Measurements from ENCODE around the gene TPSD1.
"Not testable (repeated sequence)": the region's sequence is repeated elsewhere in the genome, so short reads cannot be mapped to it uniquely, and the experiment has no call there.

Gene TPSD1

GRCh38 chr16:1221628-1222552 lies 34.0 kb upstream of the TPSD1 start:
- no peak for DNase-seq

GRCh38 chr16:1222553-1223354 lies 33.1 kb upstream of the TPSD1 start:
- no peak for DNase-seq

GRCh38 chr16:1223355-1224214 lies 32.3 kb upstream of the TPSD1 start:
- no peak for DNase-seq

- no peak for DNase-seq
Measured at GRCh38 chr16:1224558-1224957, 31.3 kb upstream of the TPSD1 start.

GRCh38 chr16:1225051-1225451 lies 30.8 kb upstream of the TPSD1 start, which contains the start of gene TPSG1:
Gene TPSG1, minus strand, starts transcription at chr16:1225268. Its CDS starts 16 bp downstream, at chr16:1225252.
- DNase-seq, result no peak

GRCh38 chr16:1225728-1226311 lies 30.0 kb upstream of the TPSD1 start:
- not testable (repeated sequence) for DNase-seq

DNA sequence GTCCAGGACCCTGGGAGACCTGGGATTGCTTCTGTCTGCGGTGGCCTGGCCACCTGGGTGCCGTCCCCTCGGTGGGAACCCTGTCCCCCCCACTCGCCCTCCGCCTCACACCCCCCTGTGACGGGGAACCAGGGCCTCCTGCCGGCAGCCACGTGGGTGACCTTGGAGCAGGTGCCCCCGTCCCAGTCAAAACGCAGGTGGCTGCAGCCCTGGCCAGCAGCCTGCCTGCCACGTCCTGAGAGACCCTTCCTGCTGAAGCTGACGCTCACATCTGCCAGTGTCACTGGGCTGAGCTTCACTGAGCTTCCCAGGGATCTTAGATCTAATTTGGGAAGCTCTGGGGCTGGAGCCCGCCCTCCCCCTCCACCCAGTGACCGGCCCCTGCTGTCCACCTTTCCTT lies 29.2 kb upstream of the TPSD1 start:
- not testable (repeated sequence) for DNase-seq

DNA sequence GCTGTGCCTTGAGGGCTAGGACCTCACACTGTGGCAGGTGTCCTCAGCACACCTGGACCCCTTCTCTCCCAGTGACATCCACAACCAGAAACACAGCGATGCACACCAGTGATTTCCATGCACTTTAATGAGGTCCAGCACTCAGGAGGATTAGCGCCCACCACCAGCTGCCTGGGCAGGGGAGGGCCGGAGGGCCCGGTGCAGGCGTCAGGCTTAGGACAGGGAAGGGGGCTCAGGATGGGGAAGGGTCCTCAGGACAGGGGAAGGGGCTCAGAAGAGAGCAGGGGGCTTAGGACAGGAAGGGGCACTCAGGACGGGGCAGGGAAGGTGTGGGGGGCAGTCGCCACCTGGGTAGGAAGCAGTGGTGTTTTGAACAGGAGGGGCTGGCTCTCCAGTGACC lies 27.6 kb upstream of the TPSD1 start:
- not testable (repeated sequence) for DNase-seq

DNA sequence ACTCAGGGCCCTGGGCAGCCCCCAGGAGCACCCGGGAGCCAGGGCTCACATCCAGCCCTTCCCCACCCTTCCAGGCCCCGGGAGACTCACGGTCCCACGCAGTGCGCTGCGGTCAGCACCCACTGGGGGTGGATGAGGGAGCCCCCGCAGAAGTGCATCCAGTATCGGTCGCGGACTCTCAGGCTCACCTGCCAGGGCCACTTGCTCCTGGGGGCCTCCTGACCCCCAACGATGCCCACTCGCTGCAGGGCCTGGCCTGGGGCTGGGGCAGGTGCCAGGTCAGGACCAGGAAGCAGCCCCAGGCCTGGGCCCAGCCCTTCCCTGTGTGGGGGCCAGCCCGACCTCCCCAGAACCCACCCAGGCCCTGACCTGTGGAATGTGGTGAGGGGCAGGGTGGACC lies 26.4 kb upstream of the TPSD1 start:
- not testable (repeated sequence) for DNase-seq

DNA sequence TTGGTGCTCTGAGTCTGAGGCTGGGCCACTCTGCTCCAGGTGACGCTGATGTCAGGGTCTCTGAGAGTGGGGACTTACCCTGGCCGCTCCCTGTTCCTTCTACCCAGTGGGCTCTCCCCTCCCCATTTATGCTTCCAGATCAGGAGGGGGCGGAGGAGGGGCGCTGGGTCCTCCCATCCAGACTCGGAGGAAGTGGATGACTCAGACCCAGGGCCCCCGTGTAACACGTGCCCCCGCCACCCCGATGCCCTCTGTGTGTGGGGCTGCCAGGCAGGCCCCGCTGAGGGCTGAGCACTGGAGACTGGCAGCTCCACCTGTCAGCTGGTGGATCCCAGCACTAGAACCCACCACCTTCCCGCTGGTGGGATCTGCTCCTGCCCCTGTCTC lies 25.8 kb upstream of the TPSD1 start, which contains the start of gene TPSB2:
Gene TPSB2, minus strand, starts transcription at position 101 of the 387 bp plus-strand sequence. CDS start 233 bp downstream, outside the sequence.
- DNase-seq, result not testable (repeated sequence)

- not testable (repeated sequence) for DNase-seq
Measured at GRCh38 chr16:1230471-1231212, 25.2 kb upstream of the TPSD1 start.

DNA sequence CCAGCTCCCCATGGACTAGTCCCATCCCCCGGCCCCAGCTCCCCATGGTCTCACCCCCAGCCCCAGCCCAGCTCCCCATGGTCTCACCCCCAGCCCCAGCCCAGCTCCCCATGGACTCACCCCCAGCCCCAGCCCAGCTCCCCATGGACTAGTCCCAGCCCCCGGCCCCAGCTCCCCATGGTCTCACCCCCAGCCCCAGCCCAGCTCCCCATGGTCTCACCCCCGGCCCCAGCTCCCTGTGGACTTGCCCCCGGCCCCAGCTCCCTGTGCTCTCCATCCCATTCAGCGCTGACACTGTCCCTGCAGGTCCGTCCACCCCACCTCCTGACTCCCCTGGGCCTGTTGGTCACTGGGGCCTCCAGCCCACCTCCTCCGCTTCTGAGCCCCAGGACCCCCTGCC lies 24.6 kb upstream of the TPSD1 start:
- not testable (repeated sequence) for DNase-seq

DNA sequence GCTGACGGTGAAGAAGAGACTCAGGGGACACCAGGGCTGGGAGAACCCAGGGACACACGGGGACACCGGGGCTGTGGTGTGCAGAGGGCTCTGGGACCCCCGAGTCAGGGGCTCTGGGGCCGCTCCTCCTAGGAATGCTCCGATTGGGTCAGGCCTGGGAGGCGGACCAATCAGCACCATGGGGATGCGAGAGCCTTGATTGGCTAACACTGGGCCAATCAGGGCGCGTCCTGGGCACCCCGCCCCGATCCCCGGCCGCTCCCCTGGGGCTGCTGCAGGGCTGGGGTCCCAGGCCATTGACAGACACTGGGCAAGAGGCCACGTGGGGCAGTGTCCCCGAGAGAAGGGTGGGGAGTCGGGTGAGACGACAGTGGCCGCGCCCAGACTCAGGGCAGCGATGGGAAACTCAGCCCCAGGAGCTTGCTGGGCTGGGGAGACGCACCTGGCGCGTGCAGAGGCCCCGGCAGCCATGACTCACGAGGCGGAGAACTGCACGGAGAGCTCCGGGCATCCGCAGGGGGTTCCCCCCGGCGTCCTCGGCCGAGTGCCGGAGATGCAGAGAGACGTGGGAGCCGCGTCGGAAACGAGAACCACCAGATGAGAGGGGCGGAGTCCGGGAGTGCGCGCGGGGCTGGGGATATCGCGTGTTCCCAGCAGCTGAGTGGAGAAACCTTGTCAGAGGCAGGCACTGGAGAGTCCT lies 23.7 kb upstream of the TPSD1 start:
- DNase-seq, result not testable (repeated sequence)

DNA sequence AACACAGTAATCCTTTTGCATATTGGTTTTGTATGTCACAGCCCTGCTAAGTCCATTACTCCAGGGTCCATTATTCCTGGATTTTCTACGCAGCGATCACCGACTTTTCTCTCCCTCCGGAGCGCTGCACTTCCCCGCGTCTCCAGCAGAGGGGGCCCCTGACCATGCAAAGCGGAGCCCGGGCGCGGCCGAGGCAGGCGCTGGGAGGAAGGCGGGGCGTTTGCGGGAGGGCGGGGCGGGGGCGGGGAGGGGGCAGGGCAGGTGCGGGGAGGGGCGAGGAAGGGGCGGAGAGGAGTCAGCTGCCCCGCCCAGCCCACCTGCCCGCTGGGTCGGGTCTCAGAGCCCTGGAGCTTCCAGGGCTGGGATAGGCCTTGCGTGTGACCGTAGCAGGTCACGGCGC lies 19.2 kb upstream of the TPSD1 start:
- not testable (repeated sequence) for DNase-seq

- DNase-seq, result no peak
Measured at GRCh38 chr16:1237990-1238389, 17.9 kb upstream of the TPSD1 start.

DNA sequence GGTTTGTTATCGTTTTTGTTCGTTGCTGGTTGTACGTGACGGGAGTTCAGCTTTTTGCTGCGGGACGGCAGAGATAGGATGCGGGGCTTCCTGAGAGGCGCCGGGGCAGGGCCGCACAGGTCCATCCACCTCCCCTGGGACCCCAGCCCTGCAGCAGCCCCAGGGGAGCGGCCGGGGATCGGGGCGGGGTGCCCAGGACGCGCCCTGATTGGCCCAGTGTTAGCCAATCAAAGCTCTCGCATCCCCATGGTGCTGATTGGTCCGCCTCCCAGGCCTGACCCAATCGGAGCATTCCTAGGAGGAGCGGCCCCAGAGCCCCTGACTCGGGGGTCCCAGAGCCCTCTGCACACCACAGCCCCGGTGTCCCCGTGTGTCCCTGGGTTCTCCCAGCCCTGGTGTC lies 17.0 kb upstream of the TPSD1 start:
- not testable (repeated sequence) for DNase-seq

- not testable (repeated sequence) for DNase-seq
Measured at GRCh38 chr16:1239575-1239974, 16.3 kb upstream of the TPSD1 start.

DNA sequence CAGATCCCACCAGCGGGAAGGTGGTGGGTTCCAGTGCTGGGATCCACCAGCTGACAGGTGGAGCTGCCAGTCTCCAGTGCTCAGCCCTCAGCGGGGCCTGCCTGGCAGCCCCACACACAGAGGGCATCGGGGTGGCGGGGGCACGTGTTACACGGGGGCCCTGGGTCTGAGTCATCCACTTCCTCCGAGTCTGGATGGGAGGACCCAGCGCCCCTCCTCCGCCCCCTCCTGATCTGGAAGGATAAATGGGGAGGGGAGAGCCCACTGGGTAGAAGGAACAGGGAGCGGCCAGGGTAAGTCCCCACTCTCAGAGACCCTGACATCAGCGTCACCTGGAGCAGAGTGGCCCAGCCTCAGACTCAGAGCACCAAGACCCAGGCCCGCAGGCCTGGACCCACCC lies 15.4 kb upstream of the TPSD1 start, which contains the start of gene TPSAB1:
Gene TPSAB1, plus strand, starts transcription at position 270 of the 400 bp plus-strand sequence. CDS start 234 bp downstream, outside the sequence.
- not testable (repeated sequence) for DNase-seq

DNA sequence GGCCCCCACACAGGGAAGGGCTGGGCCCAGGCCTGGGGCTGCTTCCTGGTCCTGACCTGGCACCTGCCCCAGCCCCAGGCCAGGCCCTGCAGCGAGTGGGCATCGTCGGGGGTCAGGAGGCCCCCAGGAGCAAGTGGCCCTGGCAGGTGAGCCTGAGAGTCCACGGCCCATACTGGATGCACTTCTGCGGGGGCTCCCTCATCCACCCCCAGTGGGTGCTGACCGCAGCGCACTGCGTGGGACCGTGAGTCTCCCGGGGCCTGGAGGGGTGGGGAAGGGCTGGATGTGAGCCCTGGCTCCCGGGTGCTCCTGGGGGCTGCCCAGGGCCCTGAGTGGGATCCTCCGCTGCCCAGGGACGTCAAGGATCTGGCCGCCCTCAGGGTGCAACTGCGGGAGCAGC lies 14.8 kb upstream of the TPSD1 start:
- DNase-seq, result not testable (repeated sequence)

DNA sequence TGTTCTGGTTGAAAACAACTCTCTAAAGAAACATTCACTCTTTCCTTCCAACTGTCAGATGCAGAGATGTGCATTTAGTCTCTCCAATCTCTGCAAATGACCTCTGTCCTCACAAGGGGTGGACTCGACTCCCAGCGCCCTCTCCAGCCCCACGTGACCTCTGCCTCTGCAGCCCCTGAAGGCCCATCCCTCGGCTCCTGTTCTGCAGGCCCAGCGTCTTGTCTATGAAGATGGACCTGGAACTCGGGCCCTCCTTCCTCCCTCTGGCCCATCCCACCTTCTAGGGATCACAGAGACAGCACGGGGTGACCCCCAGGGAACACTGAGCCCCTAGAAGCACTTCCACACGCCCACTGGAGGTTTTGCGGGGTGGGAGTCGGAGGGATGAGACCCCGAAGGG lies 12.5 kb upstream of the TPSD1 start:
- DNase-seq, result not testable (repeated sequence)

Measured in NCI-H1092 (cell line).